Mesenchymal stem cell (in vitro differentiated cells and primary cell): ENCODE data around the gene MYG1.

Experiments
- DNase-seq: peaks from one replicate; pipeline ENCODE4 v3.0.0-alpha.2; 2013
- H2AFZ ChIP-seq: one replicate; pipeline ENCODE4 v1.6.1; 2013; ENCODE audit warnings: low read depth, mild to moderate bottlenecking, control low read depth, inconsistent platforms, low read length, moderate library complexity
- H2AK5ac ChIP-seq: 2 replicates; pipeline ENCODE4 v1.6.1; 2013; ENCODE audit warnings: low read length, moderate library complexity, mild to moderate bottlenecking, inconsistent platforms; ENCODE audit not compliant: severe bottlenecking
- H2BK120ac ChIP-seq: one replicate; pipeline ENCODE4 v1.6.1; 2013; ENCODE audit warnings: low read depth, mild to moderate bottlenecking, inconsistent platforms, low read length, moderate library complexity
- H2BK12ac ChIP-seq, 2 experiments: one replicate each; pipeline ENCODE4 v1.6.1; 2013; ENCODE audit warnings: inconsistent platforms in 2 of 2, low read length in 2 of 2, mild to moderate bottlenecking in 2 of 2, moderate library complexity in 2 of 2, control low read depth in 1 of 2
- H2BK15ac ChIP-seq: one replicate; pipeline ENCODE4 v1.6.1; 2013; ENCODE audit warnings: mild to moderate bottlenecking, low read depth, inconsistent platforms; ENCODE audit not compliant: poor library complexity, severe bottlenecking
- H2BK5ac ChIP-seq: 2 replicates; pipeline ENCODE4 v1.6.1; 2013; ENCODE audit warnings: low read depth, mild to moderate bottlenecking, low read length, control low read depth, inconsistent platforms; ENCODE audit not compliant: poor library complexity, severe bottlenecking
- H3K14ac ChIP-seq, 2 experiments: one replicate each; pipeline ENCODE4 v1.6.1; 2013; ENCODE audit warnings: inconsistent platforms in 2 of 2, low read length in 2 of 2, control low read depth in 1 of 2, mild to moderate bottlenecking in 1 of 2, moderate library complexity in 1 of 2
- H3K18ac ChIP-seq, 2 experiments: one replicate each; pipeline ENCODE4 v1.6.1; 2013; ENCODE audit warnings: inconsistent platforms in 2 of 2, low read length in 2 of 2, control low read depth in 1 of 2, low read depth in 1 of 2, mild to moderate bottlenecking in 1 of 2
- H3K23ac ChIP-seq, 2 experiments: one replicate each; pipeline ENCODE4 v1.6.1; 2013; ENCODE audit warnings: inconsistent platforms in 2 of 2, low read length in 2 of 2, mild to moderate bottlenecking in 2 of 2, moderate library complexity in 2 of 2, control low read depth in 1 of 2
- H3K27ac ChIP-seq: 2 replicates; pipeline ENCODE4 v1.5.1; 2013; ENCODE audit warnings: mild to moderate bottlenecking, moderate library complexity, low read length, control low read depth, inconsistent platforms; ENCODE audit not compliant: poor library complexity, severe bottlenecking
- H3K27me3 ChIP-seq, 2 experiments: 2 replicates each; pipeline versions ENCODE4 v1.6.1 to v1.7.0; 2013; ENCODE audit warnings: low read length in 2 of 2, mild to moderate bottlenecking in 2 of 2, moderate library complexity in 2 of 2, control low read depth in 1 of 2, inconsistent platforms in 1 of 2; ENCODE audit not compliant: control insufficient read depth in 1 of 2, insufficient read depth in 1 of 2
- H3K36me3 ChIP-seq, 2 experiments: 2 replicates each; pipeline versions ENCODE4 v1.6.1 to v1.7.0; 2013; ENCODE audit warnings: low read length in 2 of 2, control low read depth in 1 of 2, inconsistent platforms in 1 of 2, low read depth in 1 of 2, mild to moderate bottlenecking in 1 of 2; ENCODE audit not compliant: insufficient read depth in 2 of 2, control insufficient read depth in 1 of 2
- H3K4ac ChIP-seq, 2 experiments: one replicate each; pipeline ENCODE4 v1.6.1; 2013; ENCODE audit warnings: inconsistent platforms in 2 of 2, low read length in 2 of 2, mild to moderate bottlenecking in 2 of 2, moderate library complexity in 2 of 2, control low read depth in 1 of 2, low read depth in 1 of 2
- H3K4me1 ChIP-seq: 2 replicates; pipeline ENCODE4 v1.6.1; 2013; ENCODE audit warnings: low read depth, low read length, control low read depth; ENCODE audit not compliant: control insufficient read depth, insufficient read depth
- H3K4me2 ChIP-seq: 2 replicates; pipeline ENCODE4 v1.6.1; 2013; ENCODE audit warnings: low read length, mild to moderate bottlenecking, inconsistent platforms; ENCODE audit not compliant: poor library complexity, severe bottlenecking
- H3K4me3 ChIP-seq, 2 experiments: 2 replicates each; pipeline versions ENCODE4 v1.5.1 to v1.7.0; 2013; ENCODE audit warnings: low read length in 2 of 2, mild to moderate bottlenecking in 2 of 2, control low read depth in 1 of 2, low read depth in 1 of 2; ENCODE audit not compliant: insufficient read depth in 1 of 2
- H3K79me1 ChIP-seq: replicated peaks from 2 replicates; pipeline ENCODE4 v1.6.1; 2013; ENCODE audit warnings: mild to moderate bottlenecking, control low read depth, low read length, inconsistent platforms; ENCODE audit not compliant: poor library complexity, severe bottlenecking
- H3K9ac ChIP-seq: 2 replicates; pipeline ENCODE4 v1.7.0; 2013; ENCODE audit warnings: mild to moderate bottlenecking, low read length, moderate library complexity
- H3K9me3 ChIP-seq: 2 replicates; pipeline ENCODE4 v1.7.0; 2013; ENCODE audit warnings: mild to moderate bottlenecking, low read length; ENCODE audit not compliant: control insufficient read depth
- H4K8ac ChIP-seq: one replicate; pipeline ENCODE4 v1.6.1; 2013; ENCODE audit warnings: inconsistent platforms, mild to moderate bottlenecking, low read length, moderate library complexity
- H4K91ac ChIP-seq: one replicate; pipeline ENCODE4 v1.6.1; 2013; ENCODE audit warnings: mild to moderate bottlenecking, low read length, inconsistent platforms
- WGBS: methylation state at CpG from one replicate; pipeline ENCODE4 v1.1.7; 2013; ENCODE audit warnings: mixed read lengths; 5-methylcytosine and 5-hydroxymethylcytosine counted together

Gene MYG1

DNA sequence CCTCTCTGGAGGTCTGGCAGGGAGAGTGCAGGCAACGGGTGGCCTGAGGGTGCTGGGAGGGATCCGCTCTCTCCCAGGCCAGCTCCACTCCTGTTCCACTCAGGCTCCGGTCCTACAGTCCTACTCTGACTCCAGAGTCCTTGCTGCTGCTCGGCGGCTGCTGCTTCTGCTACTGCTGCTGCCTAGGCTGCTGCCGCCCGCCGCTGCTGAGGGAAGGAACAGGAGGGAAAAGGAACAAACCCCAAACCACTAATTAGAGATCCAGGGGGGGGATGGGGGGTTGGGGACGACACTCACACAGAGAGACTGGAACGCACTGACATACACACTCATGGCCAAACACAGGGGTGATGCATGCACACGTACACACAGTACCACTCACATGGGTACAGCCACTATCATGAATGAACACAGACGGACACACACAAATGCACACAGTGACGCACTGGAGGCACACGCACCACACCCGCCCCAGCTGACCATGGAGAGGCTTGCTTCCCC, 36.7 kb downstream of the MYG1 start, which contains the start of gene SP7:
TSS of gene SP7 (minus strand) at position 174 of the 501 bp plus-strand sequence. CDS start 708 bp downstream, outside the sequence.
- Histone ChIP-seq H3K9ac (no peak within 1 kb of the TSS), H3K36me3 (no peaks in the 10 kb centered on the region), H3K27me3 (peaks cover 71 to 92% of the 10 kb centered on the region in 2 experiments), H3K4me2 (no peak within 1 kb of the TSS), H2BK12ac (no peak within 1 kb of the TSS), H4K8ac (no peak within 1 kb of the TSS), H3K23ac (no peak within 1 kb of the TSS), H3K18ac (no peak within 1 kb of the TSS), H2BK15ac (peak within 1 kb of the TSS; percentile 56), H2BK120ac (no peak within 1 kb of the TSS), H4K91ac (no peak within 1 kb of the TSS), H3K4me1 (peaks cover 1% of the 10 kb centered on the region), H3K79me1 (no peaks in the 10 kb centered on the region), H3K14ac (no peak within 1 kb of the TSS), H3K9me3 (no peaks in the 10 kb centered on the region), H3K4ac (no peak within 1 kb of the TSS), H2AFZ (no peak within 1 kb of the TSS), H3K4me3 (no peak within 1 kb of the TSS), H3K27ac (no peak within 1 kb of the TSS), H2AK5ac (no peak within 1 kb of the TSS), H2BK5ac (no peak within 1 kb of the TSS)
- no peak for DNase-seq
- WGBS = 68% methylated on average over 14 of the region's 15 CpGs

DNA sequence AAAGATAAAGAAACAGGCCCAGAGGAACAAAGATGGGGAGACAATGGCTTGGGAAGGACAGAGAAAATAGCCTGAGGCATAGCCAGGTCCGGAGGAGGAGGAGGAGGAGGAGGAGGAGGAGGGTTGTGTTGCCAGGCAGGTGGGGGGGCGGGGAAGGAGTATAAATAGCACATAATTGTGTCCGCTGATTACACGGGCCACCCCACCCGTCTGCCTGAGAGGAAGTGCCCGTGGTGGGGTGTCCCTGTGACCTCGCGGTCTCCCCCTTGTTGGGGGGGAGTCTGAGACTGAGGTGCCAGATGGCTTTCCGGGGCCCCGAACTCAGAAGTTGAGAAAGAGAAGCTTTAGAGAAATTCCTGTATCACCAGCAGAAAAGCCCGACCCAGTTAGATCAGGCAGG, 38.5 kb downstream of the MYG1 start:
- Histone ChIP-seq H3K9ac (no peak overlapping the region), H4K8ac (no peak overlapping the region), H3K18ac (no peak overlapping the region), H3K9me3 (no peaks in the 10 kb centered on the region), H3K27ac (no peak overlapping the region), H2BK5ac (no peak overlapping the region), H3K27me3 (peaks cover 62 to 76% of the 10 kb centered on the region in 2 experiments), H2AFZ (no peak overlapping the region), H2AK5ac (no peak overlapping the region), H4K91ac (no peak overlapping the region), H3K4ac (no peak overlapping the region), H2BK15ac (no peak overlapping the region), H3K79me1 (no peaks in the 10 kb centered on the region), H3K4me3 (no peak overlapping the region), H3K4me2 (no peak overlapping the region), H2BK120ac (no peak overlapping the region), H3K23ac (no peak overlapping the region), H3K36me3 (no peaks in the 10 kb centered on the region), H3K14ac (no peak overlapping the region), H2BK12ac (no peak overlapping the region), H3K4me1 (peaks cover 1% of the 10 kb centered on the region)
- WGBS = 57% methylated on average over 11 of the region's 11 CpGs
- no peak for DNase-seq

DNA sequence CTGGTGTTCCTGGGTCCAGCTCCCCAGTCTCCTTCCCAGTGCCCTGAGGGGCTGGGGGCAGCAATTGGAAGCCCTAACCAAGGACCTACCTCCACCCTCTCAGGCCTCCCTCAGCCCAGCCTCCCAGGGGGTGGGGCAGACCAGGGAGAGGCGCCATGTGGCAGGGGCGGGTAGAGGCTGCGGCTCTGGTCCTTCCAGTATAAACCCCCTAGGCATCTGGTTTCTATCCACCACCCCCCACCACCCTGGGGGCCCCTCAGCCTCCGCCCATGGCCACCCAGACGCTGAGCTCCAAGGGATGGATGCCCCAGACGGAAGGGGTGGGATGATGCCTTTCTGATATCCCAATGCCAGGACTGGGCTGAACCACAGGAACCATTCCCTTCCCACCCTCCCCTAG, 39.4 kb downstream of the MYG1 start:
- Histone ChIP-seq H3K4me2 (no peak overlapping the region), H3K36me3 (no peaks in the 10 kb centered on the region), H3K27ac (no peak overlapping the region), H3K27me3 (peaks cover 53 to 67% of the 10 kb centered on the region in 2 experiments), H2AFZ (no peak overlapping the region), H2BK12ac (no peak overlapping the region), H3K4me3 (no peak overlapping the region), H2BK5ac (no peak overlapping the region), H3K4me1 (peaks cover 1% of the 10 kb centered on the region), H2BK120ac (no peak overlapping the region), H3K79me1 (no peaks in the 10 kb centered on the region), H3K4ac (no peak overlapping the region), H4K8ac (no peak overlapping the region), H3K23ac (no peak overlapping the region), H4K91ac (no peak overlapping the region), H3K14ac (no peak overlapping the region), H2BK15ac (no peak overlapping the region), H3K9me3 (no peaks in the 10 kb centered on the region), H2AK5ac (no peak overlapping the region), H3K9ac (no peak overlapping the region), H3K18ac (no peak overlapping the region)
- DNase-seq = no peak
- WGBS = 61% methylated on average over 2 of the region's 6 CpGs

DNA sequence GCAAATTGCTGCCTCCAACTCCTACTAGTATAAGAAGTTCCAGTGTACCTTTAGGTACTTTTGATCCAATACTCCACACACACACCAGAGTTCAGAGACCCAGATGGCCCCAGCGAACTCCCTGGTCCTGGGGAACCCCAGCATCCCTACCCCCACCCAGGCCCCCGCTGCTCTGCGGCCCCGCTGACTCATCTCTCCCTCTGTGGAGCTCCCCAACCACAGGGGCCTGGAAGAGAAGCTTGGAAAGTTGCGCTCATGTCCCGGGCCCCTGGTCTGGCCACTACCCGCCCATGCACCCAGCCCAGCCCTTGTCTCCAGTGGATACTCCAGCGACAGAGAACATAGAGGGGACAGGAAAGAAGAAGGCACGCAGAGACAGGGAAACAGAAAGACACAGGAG, 40.9 kb downstream of the MYG1 start:
- no peak overlapping the region for H3K14ac ChIP-seq
- no peak overlapping the region for H3K18ac ChIP-seq
- no peak overlapping the region for H3K27ac ChIP-seq
- no peak overlapping the region for H2BK15ac ChIP-seq
- 90% methylated on average over 9 of the region's 9 CpGs for WGBS
- no peaks in the 10 kb centered on the region for H3K36me3 ChIP-seq
- H4K8ac ChIP-seq = no peak overlapping the region
- H3K23ac ChIP-seq = no peak overlapping the region
- no peak for DNase-seq
- H2AK5ac ChIP-seq = no peak overlapping the region
- H3K9ac ChIP-seq = no peak overlapping the region
- H2BK12ac ChIP-seq = no peak overlapping the region
- H3K4me1 ChIP-seq = peaks cover 9% of the 10 kb centered on the region
- H2BK120ac ChIP-seq = no peak overlapping the region
- no peaks in the 10 kb centered on the region for H3K79me1 ChIP-seq
- H3K4ac ChIP-seq = no peak overlapping the region
- no peaks in the 10 kb centered on the region for H3K9me3 ChIP-seq
- no peak overlapping the region for H3K4me2 ChIP-seq
- no peak overlapping the region for H4K91ac ChIP-seq
- H3K27me3 ChIP-seq = peaks cover 42 to 52% of the 10 kb centered on the region in 2 experiments
- H3K4me3 ChIP-seq = no peak overlapping the region
- H2AFZ ChIP-seq = no peak overlapping the region
- no peak overlapping the region for H2BK5ac ChIP-seq
